HG03159 (cell line): ENCODE results near the gene WDR54.
A peak's percentile ranks its signal among the peaks of the same experiment; 100 is the strongest.
"Not testable (repeated sequence)": the region's sequence is repeated elsewhere in the genome, so short reads cannot be mapped to it uniquely, and the experiment has no call there.

Experiments used
- ATAC-seq: cut with Tn5 transposase; IDR thresholded peaks from one replicate; pipeline ENCODE4 v1.9.1; 2021; ENCODE audit warnings: mild to moderate bottlenecking, moderate library complexity; ENCODE audit not compliant: unreplicated experiment

The WDR54 gene

GRCh38 chr2:74427551-74427950, 6.0 kb downstream of the WDR54 start:
- no peak for ATAC-seq

GRCh38 chr2:74428675-74429074, 7.1 kb downstream of the WDR54 start:
- ATAC-seq = no peak

- no peak for ATAC-seq
Measured at GRCh38 chr2:74429487-74430451, 8.2 kb downstream of the WDR54 start.

GRCh38 chr2:74430502-74430901, 9.0 kb downstream of the WDR54 start:
- ATAC-seq = no peak

- no peak for ATAC-seq
Measured at GRCh38 chr2:74436111-74436805, 14.7 kb downstream of the WDR54 start.

- no peak for ATAC-seq
Measured at GRCh38 chr2:74436848-74437695, 15.5 kb downstream of the WDR54 start.

GRCh38 chr2:74438248-74438647, 16.7 kb downstream of the WDR54 start:
- ATAC-seq = no peak

GRCh38 chr2:74439373-74439772, 17.8 kb downstream of the WDR54 start:
- no peak for ATAC-seq

GRCh38 chr2:74439803-74440377, 18.4 kb downstream of the WDR54 start:
- peak; percentile 19 for ATAC-seq

GRCh38 chr2:74440378-74441169, 19.0 kb downstream of the WDR54 start:
- ATAC-seq = peak; percentile 88

GRCh38 chr2:74441170-74441689, 19.7 kb downstream of the WDR54 start:
- ATAC-seq = no peak

GRCh38 chr2:74441690-74442482, 20.4 kb downstream of the WDR54 start, which contains the start of gene RTKN:
Gene RTKN, minus strand, starts transcription at chr2:74441937. Its CDS starts 121 bp downstream, at chr2:74441816.
- no peak for ATAC-seq

- not testable (repeated sequence) for ATAC-seq
Measured at GRCh38 chr2:74442483-74443297, 21.2 kb downstream of the WDR54 start.

- ATAC-seq = no peak
Measured at GRCh38 chr2:74444498-74445318, 23.2 kb downstream of the WDR54 start.

- no peak for ATAC-seq
Measured at GRCh38 chr2:74447230-74447999, 25.9 kb downstream of the WDR54 start.

- ATAC-seq = no peak
Measured at GRCh38 chr2:74448771-74449170, 27.2 kb downstream of the WDR54 start.
